Measurements from ENCODE around the gene E2F2.

E2F2 gene

GRCh38 chr1:23574265-23574754, 43.3 kb upstream of the E2F2 start:
- Histone ChIP-seq H3K4me1 (ENCODE audit: insufficient read depth, low read length, severe bottlenecking) (peaks cover 58% of the 10 kb centered on the region), H3K4me2 (ENCODE audit: low read length) (peak overlapping the region; percentile 71; the same call in 1 of the 2 replicates), H3F3A (ENCODE audit: insufficient read depth, low read length) (peaks cover 5% of the 10 kb centered on the region; the same call in 1 of the 2 replicates), H3K4me3 (ENCODE audit: low read depth, low read length, poor library complexity, severe bottlenecking) (no peak overlapping the region), H3K36me3 (ENCODE audit: insufficient read depth, low read length) (no peaks in the 10 kb centered on the region), H4K20me1 (ENCODE audit: insufficient read depth, low read length) (no peaks in the 10 kb centered on the region), H3K9me2 (ENCODE audit: low read depth, low read length) (no peaks in the 10 kb centered on the region), H3K9ac (ENCODE audit: low read length) (peak overlapping the region; percentile 68; the same call in 1 of the 2 replicates), H3K9me3 (ENCODE audit: low read length) (no peaks in the 10 kb centered on the region), H3K27me3 (ENCODE audit: insufficient read depth, low read length) (no peaks in the 10 kb centered on the region), H3K27ac (ENCODE audit: low read depth, low read length, poor library complexity, severe bottlenecking) (peak overlapping the region; percentile 93), H2AFZ (ENCODE audit: low read length) (no peak overlapping the region), H3K79me2 (ENCODE audit: insufficient read depth, low read length) (no peaks in the 10 kb centered on the region)
- TF ChIP-seq EZH2 (IDR thresholded peaks at IDR 0.05; ENCODE audit: borderline replicate concordance, low read length) (no peak), CTCF (IDR thresholded peaks at IDR 0.05; ENCODE audit: low read length) (no peak)

- H3K9me2 ChIP-seq (ENCODE audit: low read depth, low read length) = no peaks in the 10 kb centered on the region
- no peaks in the 10 kb centered on the region for H4K20me1 ChIP-seq (ENCODE audit: insufficient read depth, low read length)
- no peaks in the 10 kb centered on the region for H3K9me3 ChIP-seq (ENCODE audit: low read length)
- peaks cover 5% of the 10 kb centered on the region; the same call in 1 of the 2 replicates for H3F3A ChIP-seq (ENCODE audit: insufficient read depth, low read length)
- no peak overlapping the region for H3K4me3 ChIP-seq (ENCODE audit: low read depth, low read length, poor library complexity, severe bottlenecking)
- no peak overlapping the region for H2AFZ ChIP-seq (ENCODE audit: low read length)
- no peak for TF ChIP-seq CTCF (IDR thresholded peaks at IDR 0.05; ENCODE audit: low read length)
- no peak for TF ChIP-seq EZH2 (IDR thresholded peaks at IDR 0.05; ENCODE audit: borderline replicate concordance, low read length)
- H3K4me1 ChIP-seq (ENCODE audit: insufficient read depth, low read length, severe bottlenecking) = peaks cover 56% of the 10 kb centered on the region
- peak overlapping the region; percentile 68; the same call in 1 of the 2 replicates for H3K9ac ChIP-seq (ENCODE audit: low read length)
- H3K27me3 ChIP-seq (ENCODE audit: insufficient read depth, low read length) = no peaks in the 10 kb centered on the region
- no peaks in the 10 kb centered on the region for H3K79me2 ChIP-seq (ENCODE audit: insufficient read depth, low read length)
- H3K27ac ChIP-seq (ENCODE audit: low read depth, low read length, poor library complexity, severe bottlenecking) = peak overlapping the region; percentile 93
- H3K36me3 ChIP-seq (ENCODE audit: insufficient read depth, low read length) = no peaks in the 10 kb centered on the region
- peak overlapping the region; percentile 71; the same call in 1 of the 2 replicates for H3K4me2 ChIP-seq (ENCODE audit: low read length)
Observed at GRCh38 chr1:23573574-23574182, 42.6 kb upstream of the E2F2 start.

- no peaks in the 10 kb centered on the region for H4K20me1 ChIP-seq (ENCODE audit: insufficient read depth, low read length)
- H2AFZ ChIP-seq (ENCODE audit: low read length) = no peak overlapping the region
- no peaks in the 10 kb centered on the region for H3K27me3 ChIP-seq (ENCODE audit: insufficient read depth, low read length)
- H3K79me2 ChIP-seq (ENCODE audit: insufficient read depth, low read length) = no peaks in the 10 kb centered on the region
- H3F3A ChIP-seq (ENCODE audit: insufficient read depth, low read length) = no peaks in the 10 kb centered on the region; the same call in none of the 2 replicates
- TF ChIP-seq CTCF (IDR thresholded peaks at IDR 0.05; ENCODE audit: low read length) (no peak), EZH2 (IDR thresholded peaks at IDR 0.05; ENCODE audit: borderline replicate concordance, low read length) (no peak)
- H3K4me1 ChIP-seq (ENCODE audit: insufficient read depth, low read length, severe bottlenecking) = peaks cover 52% of the 10 kb centered on the region
- H3K4me2 ChIP-seq (ENCODE audit: low read length) = no peak overlapping the region
- no peak overlapping the region for H3K9ac ChIP-seq (ENCODE audit: low read length)
- no peaks in the 10 kb centered on the region for H3K9me2 ChIP-seq (ENCODE audit: low read depth, low read length)
- H3K36me3 ChIP-seq (ENCODE audit: insufficient read depth, low read length) = no peaks in the 10 kb centered on the region
- no peak overlapping the region for H3K4me3 ChIP-seq (ENCODE audit: low read depth, low read length, poor library complexity, severe bottlenecking)
- no peak overlapping the region for H3K27ac ChIP-seq (ENCODE audit: low read depth, low read length, poor library complexity, severe bottlenecking)
- H3K9me3 ChIP-seq (ENCODE audit: low read length) = no peaks in the 10 kb centered on the region
Observed at GRCh38 chr1:23571465-23571864, 40.4 kb upstream of the E2F2 start.
